ENCODE measurements around the gene MARCO.
"Not testable (repeated sequence)": the region's sequence is repeated elsewhere in the genome, so short reads cannot be mapped to it uniquely, and the experiment has no call there.

The MARCO gene

GRCh38 chr2:119028327-119029174 is 86.6 kb downstream of the MARCO start:
- DNase-seq (ENCODE audit: low spot score) = no peak
- no peak overlapping the region for H3K27ac Mint-ChIP-seq
- no peaks in the 10 kb centered on the region for H3K27me3 Mint-ChIP-seq (ENCODE audit: low read depth)
- H3K9me3 Mint-ChIP-seq = no peaks in the 10 kb centered on the region
- H3K4me1 Mint-ChIP-seq (ENCODE audit: low read depth) = no peaks in the 10 kb centered on the region
- H3K4me3 Mint-ChIP-seq = no peak overlapping the region
- H3K36me3 Mint-ChIP-seq (ENCODE audit: low read depth) = no peaks in the 10 kb centered on the region

- H3K36me3 Mint-ChIP-seq (ENCODE audit: low read depth) = no peaks in the 10 kb centered on the region
- H3K27me3 Mint-ChIP-seq (ENCODE audit: low read depth) = no peaks in the 10 kb centered on the region
- no peak for DNase-seq (ENCODE audit: low spot score)
- no peak overlapping the region for H3K27ac Mint-ChIP-seq
- no peak overlapping the region for H3K4me3 Mint-ChIP-seq
- H3K4me1 Mint-ChIP-seq (ENCODE audit: low read depth) = no peaks in the 10 kb centered on the region
- H3K9me3 Mint-ChIP-seq = no peaks in the 10 kb centered on the region
Measured at GRCh38 chr2:119029297-119029696, 87.3 kb downstream of the MARCO start.

GRCh38 chr2:119037922-119038321 is 95.9 kb downstream of the MARCO start:
- not testable (repeated sequence) for H3K4me3 Mint-ChIP-seq; H3K27ac Mint-ChIP-seq; DNase-seq (ENCODE audit: low spot score); H3K9me3 Mint-ChIP-seq; H3K4me1 Mint-ChIP-seq (ENCODE audit: low read depth); H3K36me3 Mint-ChIP-seq (ENCODE audit: low read depth); H3K27me3 Mint-ChIP-seq (ENCODE audit: low read depth)

- H3K4me3 Mint-ChIP-seq = no peak overlapping the region
- no peaks in the 10 kb centered on the region for H3K9me3 Mint-ChIP-seq
- H3K27me3 Mint-ChIP-seq (ENCODE audit: low read depth) = no peaks in the 10 kb centered on the region
- no peaks in the 10 kb centered on the region for H3K4me1 Mint-ChIP-seq (ENCODE audit: low read depth)
- no peak for DNase-seq (ENCODE audit: low spot score)
- no peaks in the 10 kb centered on the region for H3K36me3 Mint-ChIP-seq (ENCODE audit: low read depth)
- no peak overlapping the region for H3K27ac Mint-ChIP-seq
Measured at GRCh38 chr2:119040730-119041129, 98.7 kb downstream of the MARCO start.

All from T-helper 2 cell treated with Interferon-gamma antibody and Interleukin-4, amounts not matched to agents 5 μg/mL and 100 μg/mL, for 36 hours (primary cell).